ENCODE measurements around the gene CTRB1. TPM values are rescaled to one million over a fixed set of nuclear protein-coding genes. Genes with fewer than 3 reads are reported as not detected.
A peak's percentile ranks its signal among the peaks of the same experiment; 100 is the strongest.
"Not testable (repeated sequence)": the region's sequence is repeated elsewhere in the genome, so short reads cannot be mapped to it uniquely, and the experiment has no call there.

The CTRB1 gene
- polyA plus RNA-seq, 1 donor: not detected

DNA sequence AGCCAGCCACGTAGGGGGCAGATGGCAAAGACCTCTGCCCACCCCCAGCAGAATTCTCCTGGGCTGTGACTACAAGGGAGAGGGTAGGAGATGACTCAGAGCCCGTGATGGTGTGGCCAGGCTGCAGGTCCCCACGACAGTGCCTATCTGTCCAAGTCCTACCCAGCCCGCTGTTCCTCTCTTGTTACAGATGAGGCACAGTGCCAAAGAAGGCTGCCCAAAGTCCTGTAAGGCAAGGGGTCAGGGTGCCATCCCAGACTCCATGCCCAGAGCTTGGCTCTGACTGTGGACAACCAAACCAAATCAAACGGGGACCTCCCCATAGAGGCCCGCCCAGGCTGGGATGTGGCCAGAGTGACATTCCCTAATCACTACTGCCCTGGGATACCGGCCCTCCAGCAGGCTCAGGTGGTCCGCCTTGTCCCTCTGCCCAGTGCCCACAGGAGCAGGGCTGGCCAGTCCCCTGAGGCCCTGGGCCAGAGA is 45.2 kb downstream of the CTRB1 start:
- no CpG with 5 or more reads among the region's 8 CpGs for WGBS (ENCODE audit: insufficient coverage, low lambda C conversion rate)
- DNase-seq: no peak
- Histone ChIP-seq H3K27ac (ENCODE audit: low read length) (peak overlapping the region; percentile 85), H3K36me3 (ENCODE audit: control insufficient read depth, insufficient read depth, low read length) (peaks cover 10% of the 10 kb centered on the region), H3K4me3 (ENCODE audit: low read length) (peak overlapping the region; percentile 99), H3K4me1 (ENCODE audit: control insufficient read depth, insufficient read depth, low read length) (peaks cover 50% of the 10 kb centered on the region), H3K9me3 (ENCODE audit: control insufficient read depth, low read depth, low read length) (no peaks in the 10 kb centered on the region), H3K27me3 (ENCODE audit: control insufficient read depth, insufficient read depth, low read length) (no peaks in the 10 kb centered on the region)

DNA sequence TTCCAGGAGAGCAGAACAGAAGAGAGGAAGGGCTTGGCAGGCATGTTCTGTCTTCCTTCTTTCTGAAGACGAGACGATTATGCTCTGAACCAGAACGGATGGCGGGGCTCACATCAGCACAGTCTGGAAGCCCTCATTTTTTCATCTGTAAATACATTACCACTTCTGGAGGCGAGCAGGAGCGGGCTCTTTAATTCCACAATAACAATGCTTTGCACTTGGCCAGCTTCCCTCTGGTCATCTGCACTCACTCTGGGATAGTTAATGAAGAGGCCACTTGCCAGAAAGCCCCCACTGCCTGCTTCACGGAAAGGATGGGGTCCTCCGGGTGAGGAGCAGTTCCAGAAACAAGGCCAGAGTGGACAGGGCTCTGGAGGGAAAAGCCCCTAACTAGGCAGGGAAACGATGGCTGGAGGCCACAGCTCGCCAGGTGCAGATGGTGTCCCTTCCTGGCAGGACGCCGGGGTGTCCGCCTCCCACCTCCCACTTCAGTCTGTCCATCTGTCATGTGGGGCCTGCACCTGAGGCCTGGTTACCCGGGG is 45.7 kb downstream of the CTRB1 start:
- Histone ChIP-seq H3K9me3 (ENCODE audit: control insufficient read depth, low read depth, low read length) (no peaks in the 10 kb centered on the region), H3K4me1 (ENCODE audit: control insufficient read depth, insufficient read depth, low read length) (peaks cover 50% of the 10 kb centered on the region), H3K4me3 (ENCODE audit: low read length) (peak overlapping the region; percentile 99), H3K27ac (ENCODE audit: low read length) (peak overlapping the region; percentile 85), H3K36me3 (ENCODE audit: control insufficient read depth, insufficient read depth, low read length) (peaks cover 10% of the 10 kb centered on the region), H3K27me3 (ENCODE audit: control insufficient read depth, insufficient read depth, low read length) (no peaks in the 10 kb centered on the region)
- WGBS (ENCODE audit: insufficient coverage, low lambda C conversion rate): no CpG with 5 or more reads among the region's 14 CpGs
- DNase-seq: peak in 1 of 2 donors; percentile 48

DNA sequence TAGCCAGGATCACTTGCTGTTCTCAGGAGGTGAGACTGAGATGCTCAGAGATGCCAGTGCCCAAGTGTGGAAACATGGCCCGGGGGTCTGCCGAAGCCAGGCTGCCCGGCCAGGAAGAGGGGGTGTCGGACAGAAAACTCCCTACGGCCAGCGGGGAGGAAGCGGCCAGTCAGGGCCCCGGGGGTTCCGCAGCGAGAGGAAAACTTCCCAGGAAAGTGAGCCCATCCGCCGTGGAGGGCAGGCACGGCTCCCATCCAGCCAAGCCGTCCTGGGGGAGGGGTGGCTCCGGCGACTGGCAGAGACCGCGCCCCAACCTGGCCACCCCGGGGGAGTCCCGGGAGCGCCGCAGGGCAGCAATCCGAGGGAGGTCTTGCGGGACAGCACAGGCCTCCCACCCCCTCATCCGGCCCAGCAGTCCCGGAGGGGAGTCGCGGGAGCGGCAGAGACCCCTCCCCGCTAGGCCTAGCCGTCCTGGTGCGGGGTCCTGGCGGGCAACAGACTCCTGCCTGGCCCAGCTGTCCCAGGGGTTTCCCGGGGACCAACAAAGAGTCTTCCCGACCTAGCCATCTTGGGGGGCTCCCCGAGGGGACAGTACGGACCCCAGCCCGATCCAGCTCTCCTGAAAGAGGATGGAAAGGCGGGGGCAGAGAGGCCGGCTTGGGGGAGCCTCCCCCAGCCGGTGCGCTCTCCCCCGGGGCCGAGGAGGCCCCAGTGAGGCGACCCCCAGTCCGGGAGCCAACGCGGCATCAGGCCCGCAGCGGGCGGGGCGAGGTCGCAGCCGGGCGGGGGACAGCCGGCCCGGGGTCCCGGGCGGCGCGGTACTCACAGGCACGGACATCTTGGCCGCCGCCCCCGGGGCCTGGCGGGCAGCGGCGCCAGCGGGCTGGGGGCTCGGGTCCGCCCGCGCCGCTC is 46.5 kb downstream of the CTRB1 start:
- no CpG with 5 or more reads among the region's 74 CpGs for WGBS (ENCODE audit: insufficient coverage, low lambda C conversion rate)
- Histone ChIP-seq H3K27me3 (ENCODE audit: control insufficient read depth, insufficient read depth, low read length) (no peaks in the 10 kb centered on the region), H3K36me3 (ENCODE audit: control insufficient read depth, insufficient read depth, low read length) (peaks cover 10% of the 10 kb centered on the region), H3K4me1 (ENCODE audit: control insufficient read depth, insufficient read depth, low read length) (peaks cover 50% of the 10 kb centered on the region), H3K27ac (ENCODE audit: low read length) (peak overlapping the region; percentile 85), H3K4me3 (ENCODE audit: low read length) (peak overlapping the region; percentile 99), H3K9me3 (ENCODE audit: control insufficient read depth, low read depth, low read length) (no peaks in the 10 kb centered on the region)
- peak in 1 of 2 donors; percentile 68 for DNase-seq

DNA sequence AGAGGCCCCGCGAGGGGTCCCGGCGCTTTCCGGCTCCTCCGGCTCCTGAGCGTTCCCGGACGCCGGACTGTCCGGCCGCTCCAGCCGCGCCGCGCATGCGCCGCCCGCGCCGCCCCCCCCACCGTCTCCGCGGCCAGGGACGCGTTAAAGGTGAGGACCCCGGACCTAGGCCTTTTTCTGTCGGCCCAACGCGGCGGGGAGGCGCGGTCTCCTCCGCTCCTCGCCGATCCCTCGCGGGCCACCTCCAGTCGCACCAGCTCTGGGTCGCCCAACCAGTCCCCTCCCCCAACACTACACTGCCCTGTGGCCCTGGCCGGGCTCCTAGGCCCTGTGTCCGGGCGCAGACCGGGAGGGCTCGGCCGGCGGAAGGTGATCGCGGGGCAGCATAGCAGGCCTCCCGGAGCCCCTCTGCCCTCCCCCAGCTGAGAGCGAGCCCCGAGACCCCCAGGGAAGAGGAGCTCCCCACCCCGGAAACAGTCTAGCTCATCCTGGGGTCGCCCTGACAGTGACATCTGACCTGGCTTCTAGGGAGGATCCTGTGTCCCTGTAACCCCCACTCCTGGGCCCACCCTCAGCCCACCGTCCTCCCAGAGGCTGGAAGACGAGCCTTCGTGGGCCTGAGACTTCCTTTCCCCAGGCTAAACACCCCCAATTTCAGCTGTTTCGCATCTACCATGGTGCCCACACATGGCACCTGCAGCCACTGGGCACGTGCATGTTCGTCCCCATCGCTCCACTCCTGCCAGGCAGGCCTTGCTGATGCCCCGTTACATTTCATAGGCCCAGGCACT is 47.3 kb downstream of the CTRB1 start:
- no peaks in the 10 kb centered on the region for H3K9me3 ChIP-seq (ENCODE audit: control insufficient read depth, low read depth, low read length)
- H3K27ac ChIP-seq (ENCODE audit: low read length): peak overlapping the region; percentile 63
- no peaks in the 10 kb centered on the region for H3K27me3 ChIP-seq (ENCODE audit: control insufficient read depth, insufficient read depth, low read length)
- peaks cover 49% of the 10 kb centered on the region for H3K4me1 ChIP-seq (ENCODE audit: control insufficient read depth, insufficient read depth, low read length)
- peak overlapping the region; percentile 76 for H3K4me3 ChIP-seq (ENCODE audit: low read length)
- H3K36me3 ChIP-seq (ENCODE audit: control insufficient read depth, insufficient read depth, low read length): peaks cover 10% of the 10 kb centered on the region
- peak in 1 of 2 donors; percentile 75 for DNase-seq
- no CpG with 5 or more reads among the region's 62 CpGs for WGBS (ENCODE audit: insufficient coverage, low lambda C conversion rate)

DNA sequence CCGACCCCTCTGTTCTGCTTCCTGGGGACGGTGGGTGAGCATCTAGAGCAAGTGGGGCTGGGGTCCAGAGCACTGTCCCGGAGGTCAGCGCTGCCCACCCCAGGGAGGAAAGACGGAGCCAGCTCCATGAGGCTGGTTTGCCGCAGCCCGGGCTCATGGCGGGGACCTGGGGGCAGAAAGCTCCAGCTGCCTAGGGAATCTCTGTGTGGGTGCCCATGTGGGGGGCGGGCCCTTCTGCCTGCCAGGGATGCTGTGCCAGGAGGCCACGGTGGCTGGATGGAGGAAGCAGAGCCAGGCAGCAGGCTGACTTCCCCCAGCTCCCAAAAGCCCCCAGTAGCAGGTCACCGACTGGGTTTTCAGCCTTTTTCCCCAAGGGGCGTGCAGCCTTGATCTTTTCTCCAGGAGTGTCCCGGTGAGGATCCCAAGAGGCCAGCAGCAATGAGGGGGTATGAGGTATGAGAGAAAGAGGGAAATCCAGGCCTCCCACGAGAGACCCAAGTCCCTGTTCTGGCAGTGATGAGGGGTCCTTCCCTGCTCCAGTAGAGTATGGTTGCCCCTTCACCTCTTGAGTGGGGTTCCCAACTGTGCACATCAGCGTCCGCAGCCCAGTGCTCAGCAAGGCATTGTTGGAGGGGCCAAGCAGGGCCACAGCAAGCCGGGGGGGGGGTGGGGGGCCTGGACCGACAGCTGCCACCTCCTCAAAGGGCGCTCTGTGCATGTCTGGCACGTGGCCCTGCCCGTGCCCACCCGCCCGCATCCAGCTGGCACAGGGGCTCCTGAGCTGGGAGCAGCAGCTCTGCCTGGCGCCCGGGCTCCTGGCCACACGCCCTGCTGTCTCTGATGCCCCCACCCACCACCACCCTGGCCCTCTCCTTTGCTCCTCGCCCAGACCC is 48.2 kb downstream of the CTRB1 start:
- Histone ChIP-seq H3K4me1 (ENCODE audit: control insufficient read depth, insufficient read depth, low read length) (peaks cover 40% of the 10 kb centered on the region), H3K27ac (ENCODE audit: low read length) (peak overlapping the region; percentile 66)
- no CpG with 5 or more reads among the region's 27 CpGs for WGBS (ENCODE audit: insufficient coverage, low lambda C conversion rate)

DNA sequence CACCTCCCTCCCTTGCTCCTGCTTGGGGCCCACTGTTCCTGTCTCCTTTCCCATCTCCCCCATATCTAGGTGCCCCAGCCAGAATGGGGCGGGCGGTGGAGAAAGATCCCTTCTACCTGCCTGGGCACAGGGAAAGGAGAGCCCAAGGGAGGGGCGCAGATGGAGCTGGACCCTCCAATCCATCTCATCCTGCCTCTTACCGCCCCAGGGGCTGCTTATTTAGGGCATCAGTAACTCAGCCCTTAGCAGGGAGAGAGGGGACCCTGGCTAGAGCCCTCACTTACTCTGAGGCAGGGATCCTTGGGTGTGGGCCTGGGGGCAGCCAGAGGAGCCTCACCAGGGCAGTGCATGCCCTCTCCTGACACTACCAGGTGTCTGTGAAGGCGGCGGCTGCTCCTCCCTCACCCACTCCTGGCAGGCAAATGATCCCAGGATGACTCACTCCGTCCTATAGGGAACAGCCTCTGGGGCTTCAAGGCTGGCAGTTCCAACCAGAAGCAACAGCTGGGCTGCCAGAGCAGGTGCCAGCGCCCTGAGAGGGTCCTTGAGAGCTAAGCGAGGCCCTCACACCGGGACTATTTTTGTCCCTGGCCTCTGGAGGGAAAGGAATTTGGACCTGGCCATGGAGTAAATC is 49.0 kb downstream of the CTRB1 start:
- Histone ChIP-seq H3K36me3 (ENCODE audit: control insufficient read depth, insufficient read depth, low read length) (peaks cover 10% of the 10 kb centered on the region), H3K27ac (ENCODE audit: low read length) (peak overlapping the region; percentile 87), H3K27me3 (ENCODE audit: control insufficient read depth, insufficient read depth, low read length) (no peaks in the 10 kb centered on the region), H3K4me1 (ENCODE audit: control insufficient read depth, insufficient read depth, low read length) (peaks cover 32% of the 10 kb centered on the region), H3K9me3 (ENCODE audit: control insufficient read depth, low read depth, low read length) (no peaks in the 10 kb centered on the region), H3K4me3 (ENCODE audit: low read length) (no peak overlapping the region)
- peak; percentile 74 to 85 for DNase-seq
- WGBS (ENCODE audit: insufficient coverage, low lambda C conversion rate): no CpG with 5 or more reads among the region's 10 CpGs

More for the DNA sequence above, 48.2 kb downstream of the CTRB1 start:
- Histone ChIP-seq H3K27me3 (ENCODE audit: control insufficient read depth, insufficient read depth, low read length) (no peaks in the 10 kb centered on the region), H3K36me3 (ENCODE audit: control insufficient read depth, insufficient read depth, low read length) (peaks cover 10% of the 10 kb centered on the region), H3K9me3 (ENCODE audit: control insufficient read depth, low read depth, low read length) (no peaks in the 10 kb centered on the region), H3K4me3 (ENCODE audit: low read length) (no peak overlapping the region)
- DNase-seq: no peak

DNA sequence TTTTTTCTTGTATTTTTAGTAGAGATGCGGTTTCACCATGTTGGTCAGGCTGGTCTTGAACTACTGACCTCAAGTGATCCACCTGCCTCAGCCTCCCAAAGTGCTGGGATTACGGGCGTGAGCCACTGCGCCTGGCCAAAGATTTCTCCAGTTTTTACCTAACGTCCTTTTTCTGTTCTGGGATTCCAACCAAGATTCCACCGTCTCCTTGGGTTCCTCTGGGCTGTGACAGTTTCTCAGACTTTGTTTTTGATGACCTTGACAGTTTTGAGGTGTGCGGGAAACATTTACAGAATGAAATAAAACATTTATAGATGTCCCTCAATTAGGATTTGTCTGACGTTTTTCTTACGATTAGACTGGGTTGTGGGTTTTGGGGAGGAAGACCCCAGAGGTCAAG is 50.6 kb downstream of the CTRB1 start:
- not testable (repeated sequence) for H3K27ac ChIP-seq (ENCODE audit: low read length); DNase-seq; H3K27me3 ChIP-seq (ENCODE audit: control insufficient read depth, insufficient read depth, low read length); H3K9me3 ChIP-seq (ENCODE audit: control insufficient read depth, low read depth, low read length); H3K4me3 ChIP-seq (ENCODE audit: low read length); H3K36me3 ChIP-seq (ENCODE audit: control insufficient read depth, insufficient read depth, low read length)
- peaks cover 16% of the 10 kb centered on the region for H3K4me1 ChIP-seq (ENCODE audit: control insufficient read depth, insufficient read depth, low read length)
- 100% methylated on average over 2 of the region's 9 CpGs for WGBS (ENCODE audit: insufficient coverage, low lambda C conversion rate)

DNA sequence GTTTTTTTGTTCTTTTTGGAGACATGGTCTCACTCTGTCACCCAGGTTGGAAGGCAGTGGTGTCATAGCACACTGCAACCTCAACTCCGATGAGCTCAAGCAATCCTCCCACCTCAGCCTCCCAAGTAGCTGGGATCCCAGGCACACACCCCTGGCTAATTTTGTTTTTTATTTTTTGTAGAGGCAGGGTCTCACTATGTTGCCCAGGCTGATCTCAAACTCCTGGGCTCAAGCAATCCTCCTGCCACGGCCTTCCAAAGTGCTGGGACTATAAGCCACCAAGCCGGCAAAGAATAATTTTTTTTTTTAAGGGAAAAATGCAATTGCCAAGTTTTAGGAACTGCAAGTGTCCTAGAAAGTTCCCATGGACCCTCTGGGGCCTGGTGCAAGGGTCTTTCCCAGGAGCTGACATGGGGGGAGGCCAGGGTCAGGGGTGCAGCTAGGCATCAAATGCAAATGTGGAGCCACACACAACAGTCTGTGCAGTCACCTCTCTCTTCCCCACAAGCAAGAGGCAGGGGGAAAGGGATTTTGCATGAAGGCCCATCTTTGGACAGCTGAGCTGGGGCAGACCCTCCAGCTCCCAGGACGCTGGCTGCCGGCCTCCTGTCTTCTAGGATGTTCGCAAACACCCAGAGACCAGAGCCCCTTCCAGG is 52.8 kb downstream of the CTRB1 start:
- H3K4me1 ChIP-seq (ENCODE audit: control insufficient read depth, insufficient read depth, low read length): peaks cover 11% of the 10 kb centered on the region
- no peaks in the 10 kb centered on the region for H3K9me3 ChIP-seq (ENCODE audit: control insufficient read depth, low read depth, low read length)
- no peak overlapping the region for H3K27ac ChIP-seq (ENCODE audit: low read length)
- 100% methylated on average over 1 of the region's 6 CpGs for WGBS (ENCODE audit: insufficient coverage, low lambda C conversion rate)
- no peak overlapping the region for H3K4me3 ChIP-seq (ENCODE audit: low read length)
- H3K36me3 ChIP-seq (ENCODE audit: control insufficient read depth, insufficient read depth, low read length): no peaks in the 10 kb centered on the region
- no peak for DNase-seq
- no peaks in the 10 kb centered on the region for H3K27me3 ChIP-seq (ENCODE audit: control insufficient read depth, insufficient read depth, low read length)

DNA sequence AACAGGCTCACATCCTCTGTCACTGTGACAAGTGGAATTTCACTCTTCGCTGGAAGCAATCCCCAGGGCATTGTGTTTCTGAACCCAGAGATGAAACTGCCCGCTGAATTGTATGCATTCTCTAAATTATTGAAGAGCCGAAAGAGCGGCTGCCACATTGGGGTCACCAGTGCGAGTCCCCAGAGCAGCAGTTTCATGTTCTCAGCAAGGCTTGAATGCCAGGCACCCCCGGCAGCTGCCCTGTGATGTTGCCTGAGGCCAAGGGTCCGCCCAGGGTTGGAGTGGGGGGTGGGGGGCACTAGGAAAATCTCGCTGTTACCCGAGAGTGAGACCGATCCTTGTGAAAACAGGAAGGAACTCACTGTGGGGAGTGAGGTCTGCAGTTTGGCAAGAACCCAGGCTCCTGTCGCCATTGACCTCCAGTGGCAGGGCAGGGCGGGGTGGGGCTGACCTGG is 53.3 kb downstream of the CTRB1 start:
- no peak overlapping the region for H3K4me3 ChIP-seq (ENCODE audit: low read length)
- H3K4me1 ChIP-seq (ENCODE audit: control insufficient read depth, insufficient read depth, low read length): peaks cover 11% of the 10 kb centered on the region
- no peaks in the 10 kb centered on the region for H3K36me3 ChIP-seq (ENCODE audit: control insufficient read depth, insufficient read depth, low read length)
- no peak for DNase-seq
- no peaks in the 10 kb centered on the region for H3K9me3 ChIP-seq (ENCODE audit: control insufficient read depth, low read depth, low read length)
- H3K27ac ChIP-seq (ENCODE audit: low read length): no peak overlapping the region
- H3K27me3 ChIP-seq (ENCODE audit: control insufficient read depth, insufficient read depth, low read length): no peaks in the 10 kb centered on the region
- no CpG with 5 or more reads among the region's 12 CpGs for WGBS (ENCODE audit: insufficient coverage, low lambda C conversion rate)
